ENCODE data around the gene PM20D2.

The PM20D2 gene

GRCh38 chr6:89204096-89204495, 58.2 kb downstream of the PM20D2 start:
- no peak for DNase-seq

GRCh38 chr6:89205819-89206218, 60.0 kb downstream of the PM20D2 start:
- no peak for DNase-seq

- no peak for DNase-seq
Measured at GRCh38 chr6:89208551-89208950, 62.7 kb downstream of the PM20D2 start.

GRCh38 chr6:89209457-89209856, 63.6 kb downstream of the PM20D2 start:
- DNase-seq: no peak

GRCh38 chr6:89212472-89212871, 66.6 kb downstream of the PM20D2 start:
- no peak for DNase-seq

- DNase-seq: no peak
Measured at GRCh38 chr6:89214197-89214596, 68.3 kb downstream of the PM20D2 start.

Data from hippocampal formation (tissue), 2 donors.